Measurements from ENCODE around the gene BZW2. TPM values are rescaled to one million over a fixed set of nuclear protein-coding genes. Genes with fewer than 3 reads are reported as not detected.

The BZW2 gene
- total and polyA plus RNA-seq, 2 of the 13 experiments (the other 11 are each of a cell fraction or from before 2014, with no cell fraction given): 21.8 to 95.2 TPM

DNA sequence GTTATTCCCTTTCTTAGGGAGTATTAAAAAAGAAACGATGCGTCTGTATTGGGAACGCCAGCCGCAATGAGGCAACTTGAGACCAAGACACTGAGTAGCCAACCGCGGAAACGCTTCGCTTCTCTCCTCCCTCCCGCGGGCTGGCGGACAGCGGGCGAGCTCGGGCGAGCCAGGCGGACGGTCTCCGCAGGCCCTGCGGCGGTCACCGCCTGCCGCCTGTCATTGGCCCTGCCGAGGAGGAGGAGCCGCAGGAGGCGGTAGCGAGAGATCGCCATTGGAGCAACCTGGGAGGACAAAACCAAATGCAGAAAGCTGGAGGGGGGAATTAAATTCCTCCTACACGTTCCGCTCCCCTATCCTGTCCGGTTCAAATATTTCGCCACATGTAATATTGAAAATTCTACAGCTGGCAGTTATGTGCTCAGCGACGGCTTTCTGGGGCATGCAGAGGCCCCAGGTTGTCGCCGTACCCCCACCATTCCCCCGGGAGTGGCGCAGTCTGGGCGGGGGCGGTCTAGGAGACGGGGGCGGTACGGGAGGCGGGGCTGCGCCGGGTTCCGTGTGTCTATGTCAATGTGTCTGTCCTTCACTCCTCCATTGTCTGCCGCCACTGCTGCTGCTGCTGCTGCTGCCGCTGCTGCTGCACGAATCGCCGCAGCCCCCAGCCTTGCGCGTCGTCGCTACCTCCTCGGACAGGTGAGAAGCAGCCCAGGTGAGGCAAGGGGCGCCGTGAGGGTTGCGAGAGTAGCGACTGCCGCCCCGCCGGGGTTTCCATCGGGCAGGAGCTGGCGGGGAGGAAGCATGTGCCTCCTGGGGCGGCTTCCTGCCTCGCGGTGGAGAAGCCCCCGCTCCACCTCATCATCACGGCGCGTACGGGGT lies at the start of gene BZW2, which contains the start of gene ANKMY2 (continued):
- TF ChIP-seq, protein P1, sequence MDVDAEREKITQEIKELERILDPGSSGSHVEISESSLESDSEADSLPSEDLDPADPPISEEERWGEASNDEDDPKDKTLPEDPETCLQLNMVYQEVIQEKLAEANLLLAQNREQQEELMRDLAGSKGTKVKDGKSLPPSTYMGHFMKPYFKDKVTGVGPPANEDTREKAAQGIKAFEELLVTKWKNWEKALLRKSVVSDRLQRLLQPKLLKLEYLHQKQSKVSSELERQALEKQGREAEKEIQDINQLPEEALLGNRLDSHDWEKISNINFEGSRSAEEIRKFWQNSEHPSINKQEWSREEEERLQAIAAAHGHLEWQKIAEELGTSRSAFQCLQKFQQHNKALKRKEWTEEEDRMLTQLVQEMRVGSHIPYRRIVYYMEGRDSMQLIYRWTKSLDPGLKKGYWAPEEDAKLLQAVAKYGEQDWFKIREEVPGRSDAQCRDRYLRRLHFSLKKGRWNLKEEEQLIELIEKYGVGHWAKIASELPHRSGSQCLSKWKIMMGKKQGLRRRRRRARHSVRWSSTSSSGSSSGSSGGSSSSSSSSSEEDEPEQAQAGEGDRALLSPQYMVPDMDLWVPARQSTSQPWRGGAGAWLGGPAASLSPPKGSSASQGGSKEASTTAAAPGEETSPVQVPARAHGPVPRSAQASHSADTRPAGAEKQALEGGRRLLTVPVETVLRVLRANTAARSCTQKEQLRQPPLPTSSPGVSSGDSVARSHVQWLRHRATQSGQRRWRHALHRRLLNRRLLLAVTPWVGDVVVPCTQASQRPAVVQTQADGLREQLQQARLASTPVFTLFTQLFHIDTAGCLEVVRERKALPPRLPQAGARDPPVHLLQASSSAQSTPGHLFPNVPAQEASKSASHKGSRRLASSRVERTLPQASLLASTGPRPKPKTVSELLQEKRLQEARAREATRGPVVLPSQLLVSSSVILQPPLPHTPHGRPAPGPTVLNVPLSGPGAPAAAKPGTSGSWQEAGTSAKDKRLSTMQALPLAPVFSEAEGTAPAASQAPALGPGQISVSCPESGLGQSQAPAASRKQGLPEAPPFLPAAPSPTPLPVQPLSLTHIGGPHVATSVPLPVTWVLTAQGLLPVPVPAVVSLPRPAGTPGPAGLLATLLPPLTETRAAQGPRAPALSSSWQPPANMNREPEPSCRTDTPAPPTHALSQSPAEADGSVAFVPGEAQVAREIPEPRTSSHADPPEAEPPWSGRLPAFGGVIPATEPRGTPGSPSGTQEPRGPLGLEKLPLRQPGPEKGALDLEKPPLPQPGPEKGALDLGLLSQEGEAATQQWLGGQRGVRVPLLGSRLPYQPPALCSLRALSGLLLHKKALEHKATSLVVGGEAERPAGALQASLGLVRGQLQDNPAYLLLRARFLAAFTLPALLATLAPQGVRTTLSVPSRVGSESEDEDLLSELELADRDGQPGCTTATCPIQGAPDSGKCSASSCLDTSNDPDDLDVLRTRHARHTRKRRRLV (CRISPR knock-in tag; IDR thresholded peaks at IDR 0.05): peak; percentile 81
- TF ChIP-seq, protein P2, sequence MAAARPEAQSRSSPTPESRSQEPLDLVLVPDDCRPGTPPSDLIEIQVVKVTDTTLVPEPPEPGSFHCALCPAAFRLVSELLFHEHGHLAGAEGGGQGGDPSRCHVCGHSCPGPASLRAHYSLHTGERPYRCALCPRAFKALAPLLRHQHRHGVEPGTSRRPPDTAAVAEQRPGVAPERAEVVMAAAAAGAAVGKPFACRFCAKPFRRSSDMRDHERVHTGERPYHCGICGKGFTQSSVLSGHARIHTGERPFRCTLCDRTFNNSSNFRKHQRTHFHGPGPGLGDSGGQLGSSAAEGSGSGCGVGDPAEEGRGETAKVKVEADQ (CRISPR knock-in tag; IDR thresholded peaks at IDR 0.05; ENCODE audit: borderline replicate concordance): 0 out of 2 replicates have a peak, but pooled peaks have one; percentile 13
- TF ChIP-seq, protein P3, sequence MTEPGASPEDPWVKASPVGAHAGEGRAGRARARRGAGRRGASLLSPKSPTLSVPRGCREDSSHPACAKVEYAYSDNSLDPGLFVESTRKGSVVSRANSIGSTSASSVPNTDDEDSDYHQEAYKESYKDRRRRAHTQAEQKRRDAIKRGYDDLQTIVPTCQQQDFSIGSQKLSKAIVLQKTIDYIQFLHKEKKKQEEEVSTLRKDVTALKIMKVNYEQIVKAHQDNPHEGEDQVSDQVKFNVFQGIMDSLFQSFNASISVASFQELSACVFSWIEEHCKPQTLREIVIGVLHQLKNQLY (CRISPR knock-in tag; IDR thresholded peaks at IDR 0.05): no peak
- TF ChIP-seq ZNF564 (CRISPR knock-in tag; IDR thresholded peaks at IDR 0.05) (peak; percentile 54; the same call in 1 of the 2 replicates), ZSCAN25 (CRISPR knock-in tag; IDR thresholded peaks at IDR 0.05) (no peak)
- TF ChIP-seq, protein P4, sequence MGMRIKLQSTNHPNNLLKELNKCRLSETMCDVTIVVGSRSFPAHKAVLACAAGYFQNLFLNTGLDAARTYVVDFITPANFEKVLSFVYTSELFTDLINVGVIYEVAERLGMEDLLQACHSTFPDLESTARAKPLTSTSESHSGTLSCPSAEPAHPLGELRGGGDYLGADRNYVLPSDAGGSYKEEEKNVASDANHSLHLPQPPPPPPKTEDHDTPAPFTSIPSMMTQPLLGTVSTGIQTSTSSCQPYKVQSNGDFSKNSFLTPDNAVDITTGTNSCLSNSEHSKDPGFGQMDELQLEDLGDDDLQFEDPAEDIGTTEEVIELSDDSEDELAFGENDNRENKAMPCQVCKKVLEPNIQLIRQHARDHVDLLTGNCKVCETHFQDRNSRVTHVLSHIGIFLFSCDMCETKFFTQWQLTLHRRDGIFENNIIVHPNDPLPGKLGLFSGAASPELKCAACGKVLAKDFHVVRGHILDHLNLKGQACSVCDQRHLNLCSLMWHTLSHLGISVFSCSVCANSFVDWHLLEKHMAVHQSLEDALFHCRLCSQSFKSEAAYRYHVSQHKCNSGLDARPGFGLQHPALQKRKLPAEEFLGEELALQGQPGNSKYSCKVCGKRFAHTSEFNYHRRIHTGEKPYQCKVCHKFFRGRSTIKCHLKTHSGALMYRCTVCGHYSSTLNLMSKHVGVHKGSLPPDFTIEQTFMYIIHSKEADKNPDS (CRISPR knock-in tag; IDR thresholded peaks at IDR 0.05): peak; percentile 47; the same call in 1 of the 2 replicates
- TF ChIP-seq, protein P5, sequence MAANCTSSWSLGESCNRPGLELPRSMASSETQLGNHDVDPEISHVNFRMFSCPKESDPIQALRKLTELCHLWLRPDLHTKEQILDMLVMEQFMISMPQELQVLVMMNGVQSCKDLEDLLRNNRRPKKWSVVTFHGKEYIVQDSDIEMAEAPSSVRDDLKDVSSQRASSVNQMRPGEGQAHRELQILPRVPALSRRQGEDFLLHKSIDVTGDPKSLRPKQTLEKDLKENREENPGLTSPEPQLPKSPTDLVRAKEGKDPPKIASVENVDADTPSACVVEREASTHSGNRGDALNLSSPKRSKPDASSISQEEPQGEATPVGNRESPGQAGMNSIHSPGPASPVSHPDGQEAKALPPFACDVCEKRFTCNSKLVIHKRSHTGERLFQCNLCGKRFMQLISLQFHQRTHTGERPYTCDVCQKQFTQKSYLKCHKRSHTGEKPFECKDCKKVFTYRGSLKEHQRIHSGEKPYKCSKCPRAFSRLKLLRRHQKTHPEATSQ (CRISPR knock-in tag; IDR thresholded peaks at IDR 0.05; ENCODE audit: borderline replicate concordance): peak; percentile 84; the same call in 1 of the 2 replicates
- TF ChIP-seq, protein P6, sequence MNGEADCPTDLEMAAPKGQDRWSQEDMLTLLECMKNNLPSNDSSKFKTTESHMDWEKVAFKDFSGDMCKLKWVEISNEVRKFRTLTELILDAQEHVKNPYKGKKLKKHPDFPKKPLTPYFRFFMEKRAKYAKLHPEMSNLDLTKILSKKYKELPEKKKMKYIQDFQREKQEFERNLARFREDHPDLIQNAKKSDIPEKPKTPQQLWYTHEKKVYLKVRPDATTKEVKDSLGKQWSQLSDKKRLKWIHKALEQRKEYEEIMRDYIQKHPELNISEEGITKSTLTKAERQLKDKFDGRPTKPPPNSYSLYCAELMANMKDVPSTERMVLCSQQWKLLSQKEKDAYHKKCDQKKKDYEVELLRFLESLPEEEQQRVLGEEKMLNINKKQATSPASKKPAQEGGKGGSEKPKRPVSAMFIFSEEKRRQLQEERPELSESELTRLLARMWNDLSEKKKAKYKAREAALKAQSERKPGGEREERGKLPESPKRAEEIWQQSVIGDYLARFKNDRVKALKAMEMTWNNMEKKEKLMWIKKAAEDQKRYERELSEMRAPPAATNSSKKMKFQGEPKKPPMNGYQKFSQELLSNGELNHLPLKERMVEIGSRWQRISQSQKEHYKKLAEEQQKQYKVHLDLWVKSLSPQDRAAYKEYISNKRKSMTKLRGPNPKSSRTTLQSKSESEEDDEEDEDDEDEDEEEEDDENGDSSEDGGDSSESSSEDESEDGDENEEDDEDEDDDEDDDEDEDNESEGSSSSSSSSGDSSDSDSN (CRISPR knock-in tag; IDR thresholded peaks at IDR 0.05): peak; percentile 93
- TF ChIP-seq, protein P7, sequence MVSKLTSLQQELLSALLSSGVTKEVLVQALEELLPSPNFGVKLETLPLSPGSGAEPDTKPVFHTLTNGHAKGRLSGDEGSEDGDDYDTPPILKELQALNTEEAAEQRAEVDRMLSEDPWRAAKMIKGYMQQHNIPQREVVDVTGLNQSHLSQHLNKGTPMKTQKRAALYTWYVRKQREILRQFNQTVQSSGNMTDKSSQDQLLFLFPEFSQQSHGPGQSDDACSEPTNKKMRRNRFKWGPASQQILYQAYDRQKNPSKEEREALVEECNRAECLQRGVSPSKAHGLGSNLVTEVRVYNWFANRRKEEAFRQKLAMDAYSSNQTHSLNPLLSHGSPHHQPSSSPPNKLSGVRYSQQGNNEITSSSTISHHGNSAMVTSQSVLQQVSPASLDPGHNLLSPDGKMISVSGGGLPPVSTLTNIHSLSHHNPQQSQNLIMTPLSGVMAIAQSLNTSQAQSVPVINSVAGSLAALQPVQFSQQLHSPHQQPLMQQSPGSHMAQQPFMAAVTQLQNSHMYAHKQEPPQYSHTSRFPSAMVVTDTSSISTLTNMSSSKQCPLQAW (CRISPR knock-in tag; IDR thresholded peaks at IDR 0.05): peak; percentile 29; the same call in 1 of the 2 replicates
